Stimulated activated CD4-positive, alpha-beta T cell treated with anti-CD3 and anti-CD28 coated beads, Interleukin-12 subunit alpha, Interleukin-12 subunit beta, amount 100 ng/mL, for 4 hours (primary cell): Measurements from ENCODE around the gene ZNF346.

Source experiments
- DNase-seq: peaks from one replicate; pipeline ENCODE4 v3.0.0-alpha.2; 2020

The ZNF346 gene

DNA sequence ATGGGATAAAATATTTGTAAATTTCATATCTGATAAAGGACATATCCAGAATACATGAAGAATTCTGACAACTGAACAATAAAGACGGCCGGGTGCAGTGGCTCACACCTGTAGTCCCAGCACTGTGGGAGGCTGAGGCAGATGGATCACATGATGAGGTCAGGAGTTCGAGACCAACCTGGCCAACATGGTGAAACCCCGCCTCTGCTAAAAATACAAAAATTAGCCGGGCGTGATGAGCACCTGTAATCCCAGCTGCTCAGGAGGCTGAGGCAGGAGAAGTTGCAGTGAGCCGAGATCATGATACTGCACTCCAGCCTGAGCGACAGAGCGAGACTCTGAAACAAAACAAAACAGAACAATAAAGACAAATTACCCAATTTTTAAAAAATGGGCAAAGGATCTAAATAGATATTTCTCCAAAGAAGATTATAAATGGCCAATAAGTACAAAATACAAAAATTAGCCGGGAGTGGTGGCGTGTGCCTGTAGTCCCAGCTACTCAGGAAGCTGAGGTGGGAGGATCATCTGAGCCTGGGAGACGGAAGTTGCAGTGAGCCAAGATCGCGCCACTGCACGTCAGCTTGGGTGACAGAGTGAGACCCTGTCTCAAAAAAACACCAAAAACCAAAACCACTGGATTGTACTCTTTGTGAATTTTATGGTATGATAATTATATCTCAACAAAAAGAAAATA lies 101.4 kb downstream of the ZNF346 start:
- DNase-seq = no peak

DNA sequence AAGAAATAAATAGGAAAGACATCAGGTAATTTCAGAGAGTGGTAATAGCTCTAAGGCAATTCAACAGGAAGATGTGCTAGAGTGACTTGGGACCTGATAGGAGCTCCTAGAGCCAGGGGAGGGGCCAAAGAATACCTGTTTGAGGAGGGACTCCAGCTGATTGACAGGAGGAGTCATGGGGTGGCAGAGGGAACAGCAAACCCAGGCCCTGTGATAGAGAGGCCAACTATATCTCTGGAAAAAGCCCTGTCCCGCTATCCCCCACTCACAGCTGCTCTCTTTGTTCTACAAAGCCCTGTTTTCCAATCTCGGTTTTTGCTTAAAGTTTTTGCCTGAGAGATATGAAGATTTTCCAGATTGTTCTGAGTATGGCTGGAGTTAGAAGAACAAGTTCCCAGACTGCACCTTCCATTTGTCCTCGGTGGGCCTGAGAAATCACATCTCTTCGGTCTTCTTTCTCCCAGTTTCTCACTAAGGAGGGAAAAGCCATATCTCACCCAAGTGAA lies 102.0 kb downstream of the ZNF346 start:
- DNase-seq = no peak

DNA sequence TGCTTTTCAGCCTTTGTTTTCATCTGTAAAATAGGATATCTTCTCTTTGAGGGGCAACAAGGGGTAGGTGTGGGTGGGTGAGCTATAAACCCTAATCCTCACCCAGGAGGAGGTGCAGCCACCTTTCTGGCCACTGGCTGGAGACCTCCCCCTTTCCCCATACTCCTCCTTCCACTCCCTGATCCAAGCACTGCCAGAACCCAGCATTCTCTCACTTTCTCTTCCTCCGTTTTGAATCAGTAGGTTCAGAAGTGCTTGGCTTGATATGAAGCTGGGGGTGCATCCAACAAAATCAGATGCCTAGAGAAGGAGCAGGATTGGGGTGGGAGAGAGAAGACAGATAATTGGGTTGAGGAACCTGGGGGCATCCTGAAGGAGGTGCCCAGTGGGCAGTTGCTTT lies 104.3 kb downstream of the ZNF346 start:
- no peak for DNase-seq

GRCh38 chr5:177128551-177128981 lies 106.1 kb downstream of the ZNF346 start:
- no peak for DNase-seq

- DNase-seq = no peak
Measured at GRCh38 chr5:177130211-177131018, 107.9 kb downstream of the ZNF346 start.
